Caco-2 (cell line): ENCODE measurements around the gene B3GAT1. TPM values are rescaled to one million over a fixed set of nuclear protein-coding genes. Genes with fewer than 3 reads are reported as not detected.

Source experiments
- BruUV-seq: library from RNA; stranded (reverse); fragments of 400-500 nt; replicated peaks from 2 replicates; lab custom pipeline; 2021; lab: Mats Ljungman, UMichigan
- CTCF ChIA-PET: fragments of 300-600 bp; sonication (Branson Sonifier 250); formaldehyde crosslinking; loops from one replicate; lab custom pipeline; 2022; ENCODE audit warnings: antibody characterized with exemption; lab: Charles Lee
- POLR2A ChIA-PET: fragments of 300-600 bp; sonication (Branson Sonifier 250); formaldehyde crosslinking; loops from one replicate; lab custom pipeline; 2022; ENCODE audit warnings: antibody characterized with exemption; lab: Charles Lee
- DNase-seq, 2 experiments: peaks; one replicate each; pipeline versions ENCODE4 v3.0.0 to v3.0.0-alpha.2; 2020 to 2022
- H3K27me3 ChIP-seq: replicated peaks from 2 replicates; pipeline ENCODE4 v1.6.0; 2011; ENCODE audit warnings: low read length; ENCODE audit not compliant: control insufficient read depth, insufficient read depth
- H3K36me3 ChIP-seq: 2 replicates; pipeline ENCODE4 v1.5.1; 2011; ENCODE audit warnings: low read length; ENCODE audit not compliant: control insufficient read depth, insufficient read depth
- H3K4me1 ChIP-seq: fragments of 250-450 bp; sonication (Bioruptor Pico); 2 replicates; pipeline ENCODE4 v1.5.1; 2020; ENCODE audit warnings: mild to moderate bottlenecking
- H3K4me3 ChIP-seq: 2 replicates; pipeline ENCODE4 v1.5.1; 2011; ENCODE audit warnings: low read depth, mild to moderate bottlenecking, control low read depth, low read length
- H3K9me3 ChIP-seq: fragments of 250-450 bp; sonication (Bioruptor Pico); 2 replicates; pipeline ENCODE4 v1.5.1; 2020; ENCODE audit warnings: mild to moderate bottlenecking, moderate library complexity
- H3K27ac Mint-ChIP-seq: one replicate; pipeline ENCODE4 v1.8.0; 2022; ENCODE audit warnings: mixed read lengths; ENCODE audit not compliant: unreplicated experiment
- H3K27me3 Mint-ChIP-seq: one replicate; pipeline ENCODE4 v1.8.0; 2022; ENCODE audit warnings: mixed read lengths; ENCODE audit not compliant: insufficient read depth, unreplicated experiment
- H3K36me3 Mint-ChIP-seq: one replicate; pipeline ENCODE4 v1.8.0; 2022; ENCODE audit warnings: mild to moderate bottlenecking, mixed read lengths; ENCODE audit not compliant: insufficient read depth, unreplicated experiment
- H3K4me1 Mint-ChIP-seq: one replicate; pipeline ENCODE4 v1.8.0; 2022; ENCODE audit warnings: low read depth, mixed read lengths; ENCODE audit not compliant: unreplicated experiment
- H3K4me3 Mint-ChIP-seq: one replicate; pipeline ENCODE4 v1.8.0; 2022; ENCODE audit warnings: mild to moderate bottlenecking, moderate library complexity, mixed read lengths; ENCODE audit not compliant: unreplicated experiment
- H3K9me3 Mint-ChIP-seq: one replicate; pipeline ENCODE4 v1.8.0; 2022; ENCODE audit warnings: mixed read lengths; ENCODE audit not compliant: unreplicated experiment
- intact Hi-C: fragments of 100-400 bp; cut with micrococcal nuclease; formaldehyde crosslinking; loops from one replicate; pipeline ENCODE4 v1.10.0; 2022; ENCODE audit not compliant: unreplicated experiment
- total RNA-seq: library from RNA; stranded (reverse); gene quantifications from 2 replicates; pipeline ENCODE4 v1.2.3, GENCODE V29; 2022
- TF ChIP-seq, protein P1 (sequence below), 2 experiments: fragments of 200-600 bp in 1 of 2; IDR thresholded peaks; 1 replicate in 1 of 2; 2 replicates in 1 of 2; pipeline versions ENCODE4 v1.5.1 to v1.8.0; 2011 to 2022; ENCODE audit warnings: antibody characterized with exemption in 1 of 2, control low read depth in 1 of 2, inconsistent platforms in 1 of 2, low read depth in 1 of 2, low read length in 1 of 2, mild to moderate bottlenecking in 1 of 2, moderate library complexity in 1 of 2; ENCODE audit not compliant: insufficient read depth in 1 of 2, severe bottlenecking in 1 of 2, unreplicated experiment in 1 of 2

B3GAT1 gene
- total RNA-seq, 1 experiment from 2014 or later, result 0.11 TPM

DNA sequence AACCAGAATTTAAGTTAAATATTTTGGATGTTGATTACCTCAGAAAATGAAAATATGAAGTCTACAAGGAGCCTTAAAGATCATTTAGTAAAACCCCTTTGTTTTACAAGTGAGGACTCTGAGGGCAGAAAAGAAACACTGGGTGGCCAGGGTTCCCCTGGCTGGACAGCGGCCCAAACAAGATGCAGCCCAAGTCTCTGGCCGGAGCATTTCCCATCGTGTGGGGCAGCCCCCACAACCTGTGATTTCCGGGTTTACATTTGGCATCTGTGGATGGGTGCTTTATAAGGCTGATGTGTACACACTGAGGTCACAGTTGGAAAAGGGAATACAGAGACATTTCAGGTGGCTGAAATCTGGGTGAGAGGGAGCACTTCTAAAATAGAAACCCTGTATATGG lies 28.8 kb upstream of the B3GAT1 start:
- no peak overlapping the region for H3K4me3 Mint-ChIP-seq

DNA sequence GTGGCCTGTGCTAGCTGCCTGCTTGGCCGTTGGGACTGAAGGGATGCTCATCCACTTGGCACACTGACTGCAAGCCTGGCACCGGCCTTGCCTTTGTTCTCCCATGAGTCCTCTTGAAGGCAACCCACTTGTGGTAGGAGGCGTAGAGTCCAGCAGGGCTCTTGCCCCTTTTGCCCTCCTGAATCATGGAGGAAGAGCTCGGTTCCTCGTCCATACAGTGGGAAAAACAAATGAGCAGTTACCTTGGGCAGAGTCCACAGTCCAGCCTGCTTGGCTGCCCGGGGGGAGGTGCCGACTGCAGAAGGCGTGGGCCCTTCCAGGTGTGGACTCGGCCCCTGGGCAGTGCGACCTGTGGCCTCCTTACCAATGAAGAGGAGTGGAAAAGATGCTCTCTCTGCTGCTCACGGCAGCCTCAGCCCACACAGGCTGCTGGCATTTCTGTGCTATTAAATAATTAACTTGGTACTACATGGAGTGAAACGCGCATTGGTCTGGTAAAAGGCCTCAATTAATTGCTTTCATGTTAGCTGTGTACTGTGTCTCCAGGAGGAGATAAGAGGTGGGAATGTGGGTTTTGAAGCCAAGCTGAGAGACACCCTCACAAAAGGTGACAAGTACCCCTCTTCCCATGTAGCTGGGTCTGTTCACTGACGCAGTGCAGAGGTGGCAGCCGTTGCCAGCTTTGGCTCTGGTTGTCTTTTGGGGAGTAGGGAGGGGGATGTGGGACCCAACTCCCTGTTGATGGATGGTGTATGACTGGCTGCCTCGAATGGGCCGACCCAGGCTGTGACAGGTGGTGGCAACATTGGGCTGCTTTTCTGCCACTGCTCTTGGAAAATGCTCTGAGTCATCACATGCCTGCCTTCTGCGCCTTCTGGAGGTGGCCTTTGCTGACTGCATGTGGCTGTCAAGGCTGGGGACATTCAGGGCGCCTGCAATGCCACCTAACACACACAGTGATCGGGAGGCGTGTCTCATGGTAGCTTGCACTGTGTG lies 26.8 kb upstream of the B3GAT1 start:
- no TSS peak for BruUV-seq

More for the DNA sequence above, 28.8 kb upstream of the B3GAT1 start:
- Histone ChIP-seq H3K4me1 (no peaks in the 10 kb centered on the region), H3K4me3 (no peak overlapping the region), H3K27me3 (no peaks in the 10 kb centered on the region), H3K9me3 (no peaks in the 10 kb centered on the region), H3K36me3 (no peaks in the 10 kb centered on the region)
- ChIA-PET CTCF (no interaction called here), POLR2A (no interaction called here)
- no peak overlapping the region for H3K27ac Mint-ChIP-seq
- peaks cover 6% of the 10 kb centered on the region for H3K36me3 Mint-ChIP-seq
- no peaks in the 10 kb centered on the region for H3K4me1 Mint-ChIP-seq
- no peak for DNase-seq
- peaks cover 15% of the 10 kb centered on the region for H3K27me3 Mint-ChIP-seq
- H3K9me3 Mint-ChIP-seq, result peaks cover 16% of the 10 kb centered on the region
- TF ChIP-seq, protein P1, sequence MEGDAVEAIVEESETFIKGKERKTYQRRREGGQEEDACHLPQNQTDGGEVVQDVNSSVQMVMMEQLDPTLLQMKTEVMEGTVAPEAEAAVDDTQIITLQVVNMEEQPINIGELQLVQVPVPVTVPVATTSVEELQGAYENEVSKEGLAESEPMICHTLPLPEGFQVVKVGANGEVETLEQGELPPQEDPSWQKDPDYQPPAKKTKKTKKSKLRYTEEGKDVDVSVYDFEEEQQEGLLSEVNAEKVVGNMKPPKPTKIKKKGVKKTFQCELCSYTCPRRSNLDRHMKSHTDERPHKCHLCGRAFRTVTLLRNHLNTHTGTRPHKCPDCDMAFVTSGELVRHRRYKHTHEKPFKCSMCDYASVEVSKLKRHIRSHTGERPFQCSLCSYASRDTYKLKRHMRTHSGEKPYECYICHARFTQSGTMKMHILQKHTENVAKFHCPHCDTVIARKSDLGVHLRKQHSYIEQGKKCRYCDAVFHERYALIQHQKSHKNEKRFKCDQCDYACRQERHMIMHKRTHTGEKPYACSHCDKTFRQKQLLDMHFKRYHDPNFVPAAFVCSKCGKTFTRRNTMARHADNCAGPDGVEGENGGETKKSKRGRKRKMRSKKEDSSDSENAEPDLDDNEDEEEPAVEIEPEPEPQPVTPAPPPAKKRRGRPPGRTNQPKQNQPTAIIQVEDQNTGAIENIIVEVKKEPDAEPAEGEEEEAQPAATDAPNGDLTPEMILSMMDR (IDR thresholded peaks at IDR 0.05; ENCODE audit: insufficient read depth in 1 of 2, low read depth in 1 of 2, low read length in 1 of 2, severe bottlenecking in 1 of 2, unreplicated experiment in 1 of 2), result no peak
- BruUV-seq, result no TSS peak
- intact Hi-C loops, result no loop called here

DNA sequence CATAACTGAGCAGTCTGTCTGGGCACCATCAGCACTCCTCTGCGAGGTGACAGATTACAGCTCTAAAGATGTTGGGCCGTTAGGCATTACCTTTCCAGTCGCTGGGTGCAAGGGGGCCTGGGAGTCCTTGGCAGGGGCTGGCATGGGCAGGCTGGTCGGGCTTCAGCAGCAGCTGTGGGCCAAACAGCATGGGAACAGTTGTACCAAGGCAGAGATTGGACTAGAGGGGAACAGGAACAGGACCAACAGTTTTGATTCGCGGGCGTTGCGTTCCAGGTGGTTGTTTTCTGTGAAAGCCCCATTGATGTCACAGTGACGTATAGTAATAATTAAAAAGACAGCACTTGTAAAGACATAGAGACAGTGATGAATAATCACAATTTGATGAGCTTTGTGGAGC lies 25.8 kb upstream of the B3GAT1 start:
- Histone ChIP-seq H3K4me3 (no peak overlapping the region), H3K36me3 (no peaks in the 10 kb centered on the region), H3K4me1 (no peaks in the 10 kb centered on the region), H3K27me3 (no peaks in the 10 kb centered on the region), H3K9me3 (no peaks in the 10 kb centered on the region)
- Mint-ChIP-seq H3K36me3 (peaks cover 6% of the 10 kb centered on the region), H3K27ac (no peak overlapping the region), H3K9me3 (peaks cover 10% of the 10 kb centered on the region), H3K4me1 (no peaks in the 10 kb centered on the region), H3K27me3 (peaks cover 9% of the 10 kb centered on the region), H3K4me3 (no peak overlapping the region)
- intact Hi-C loops, result no loop called here
- ChIA-PET CTCF (no interaction called here), POLR2A (no interaction called here)
- no TSS peak for BruUV-seq
- DNase-seq, result no peak
- TF ChIP-seq, protein P1 (IDR thresholded peaks at IDR 0.05; ENCODE audit: insufficient read depth in 1 of 2, low read depth in 1 of 2, low read length in 1 of 2, severe bottlenecking in 1 of 2, unreplicated experiment in 1 of 2), result no peak

More for the DNA sequence above, 26.8 kb upstream of the B3GAT1 start:
- Mint-ChIP-seq H3K4me1 (no peaks in the 10 kb centered on the region), H3K36me3 (peaks cover 6% of the 10 kb centered on the region), H3K27me3 (peaks cover 10% of the 10 kb centered on the region), H3K9me3 (peaks cover 10% of the 10 kb centered on the region), H3K4me3 (no peak overlapping the region), H3K27ac (no peak overlapping the region)
- Histone ChIP-seq H3K27me3 (no peaks in the 10 kb centered on the region), H3K4me3 (no peak overlapping the region), H3K9me3 (no peaks in the 10 kb centered on the region), H3K4me1 (no peaks in the 10 kb centered on the region), H3K36me3 (no peaks in the 10 kb centered on the region)
- TF ChIP-seq, protein P1 (IDR thresholded peaks at IDR 0.05; ENCODE audit: insufficient read depth in 1 of 2, low read depth in 1 of 2, low read length in 1 of 2, severe bottlenecking in 1 of 2, unreplicated experiment in 1 of 2), result no peak
- no peak for DNase-seq
- ChIA-PET CTCF (no interaction called here), POLR2A (no interaction called here)
- intact Hi-C loops, result no loop called here
